Motor neuron (in vitro differentiated cells): Measurements from ENCODE around the gene CLEC3B. TPM values are rescaled to one million over a fixed set of nuclear protein-coding genes. Genes with fewer than 3 reads are reported as not detected.
"Not testable (repeated sequence)": the region's sequence is repeated elsewhere in the genome, so short reads cannot be mapped to it uniquely, and the experiment has no call there.

Source experiments
- ATAC-seq, 8 experiments: fragments of 200-7000 bp; cut with Tn5 transposase; replicated peaks in 6 of 8; 2 replicates each; pipeline ENCODE4 v1.8.0; 2021; ENCODE audit warnings: mild to moderate bottlenecking in 8 of 8, moderate library complexity in 8 of 8
- H3K27ac ChIP-seq, 2 donors: fragments of 250-450 bp; sonication (Bioruptor Pico); 2 replicates each; pipeline ENCODE4 v1.9.0; 2021; ENCODE audit warnings: antibody characterized with exemption in 2 of 2, mild to moderate bottlenecking in 2 of 2, moderate library complexity in 1 of 2
- H3K4me1 ChIP-seq, 2 donors: fragments of 250-450 bp; sonication (Bioruptor Pico); replicated peaks in 1 of 2; 2 replicates each; pipeline ENCODE4 v1.6.1; 2021; ENCODE audit warnings: antibody characterized with exemption in 2 of 2, mild to moderate bottlenecking in 2 of 2, moderate library complexity in 1 of 2
- H3K4me3 ChIP-seq, 5 donors: fragments of 250-450 bp; sonication (Bioruptor Pico); 2 replicates each; pipeline ENCODE4 v1.9.0; 2021; ENCODE audit warnings: antibody characterized with exemption in 5 of 5, mild to moderate bottlenecking in 5 of 5, moderate library complexity in 4 of 5
- WGBS, 10 experiments: fragments of 450-650 bp; shearing (Covaris generic); methylation state at CpG; one replicate each; pipeline ENCODE4 v1.0.0; 2022; 5-methylcytosine and 5-hydroxymethylcytosine counted together
- in situ Hi-C, 9 experiments: fragments of 400-800 bp; cut with MboI; loops; one replicate each; pipeline ENCODE4 v1.15.0; 2021; ENCODE audit warnings: low sequenced_read_pairs in 9 of 9, low pct_unique_long_range_greater_than_20kb in 2 of 9; ENCODE audit not compliant: unreplicated experiment in 9 of 9
- total RNA-seq, 8 experiments: library from RNA; unstranded; fragments of 300-600 nt; gene quantifications; 2 replicates each; pipeline versions ENCODE4 v1.2.3 to v1.2.4, GENCODE V29; 2022

CLEC3B gene
- total RNA-seq, 8 experiments from 2014 or later = 0.33 to 107 (median 1.2) TPM; not detected in 2

GRCh38 chr3:45043728-45044299, 17.7 kb downstream of the CLEC3B start:
- H3K4me1 ChIP-seq = no peaks in the 10 kb centered on the region
- no peak for ATAC-seq
- 0 to 100% (median 60%) methylated on average over 1 to 2 of the region's 2 CpGs; no CpG with 5 or more reads in 1 of the 10 experiments for WGBS, 10 experiments
- no peak overlapping the region for H3K27ac ChIP-seq
- H3K4me3 ChIP-seq = no peak overlapping the region
- in situ Hi-C loops = loop anchor here in 7 of 9 experiments (5.0 to 25.0 kb wide), 9 partner anchors 168 to 1043 kb away; partner anchors contain the start of gene CXCR6 (in 1 of the 7)

GRCh38 chr3:45048244-45048643, 22.1 kb downstream of the CLEC3B start:
- ATAC-seq = peak in 2 of 8 experiments; percentile 23 to 68
- Histone ChIP-seq H3K4me3 (no peak overlapping the region), H3K4me1 (no peaks in the 10 kb centered on the region), H3K27ac (no peak overlapping the region)
- 40 to 83% (median 68%) methylated on average over 1 to 4 of the region's 4 CpGs; no CpG with 5 or more reads in 5 of the 10 experiments for WGBS, 10 experiments
- in situ Hi-C loops = loop anchor here in 7 of 9 experiments (10.0 to 25.0 kb wide), 8 partner anchors 164 to 1039 kb away; partner anchors contain the start of gene CXCR6 (in 1 of the 7)

- no peak for ATAC-seq
- no peak overlapping the region for H3K27ac ChIP-seq
- no peaks in the 10 kb centered on the region for H3K4me1 ChIP-seq
- H3K4me3 ChIP-seq = no peak overlapping the region
- 58 to 95% (median 81%) methylated on average over 1 to 4 of the region's 4 CpGs; no CpG with 5 or more reads in 2 of the 10 experiments for WGBS, 10 experiments
- in situ Hi-C loops = loop anchor here in 7 of 9 experiments (10.0 to 25.0 kb wide), 8 partner anchors 162 to 1037 kb away; partner anchors contain the start of gene CXCR6 (in 1 of the 7)
Measured at GRCh38 chr3:45049807-45050206, 23.7 kb downstream of the CLEC3B start.

DNA sequence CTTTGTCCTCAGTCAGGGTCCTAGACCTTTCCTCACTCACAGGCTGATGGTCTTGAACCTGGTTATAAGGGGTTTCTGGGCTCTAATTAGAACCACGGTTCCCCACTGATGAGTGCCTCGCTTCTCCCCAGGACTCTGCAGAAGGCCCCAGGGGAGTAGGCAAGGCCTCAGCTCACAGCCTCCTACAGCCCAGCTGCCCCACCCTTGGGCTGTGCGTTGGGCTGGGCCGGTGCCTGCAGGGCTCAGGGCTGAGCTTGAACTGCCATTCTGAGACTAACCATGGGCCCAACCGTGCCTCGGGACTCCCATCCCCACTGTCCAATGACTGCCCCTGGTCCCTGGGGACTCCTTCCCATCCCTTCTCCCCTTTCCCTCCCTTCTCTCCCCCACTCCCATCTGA, 25.6 kb downstream of the CLEC3B start:
- Histone ChIP-seq H3K4me1 (no peaks in the 10 kb centered on the region), H3K4me3 (no peak overlapping the region), H3K27ac (no peak overlapping the region)
- in situ Hi-C loops = no loop called here
- 80 to 100% (median 100%) methylated on average over 1 to 2 of the region's 6 CpGs; no CpG with 5 or more reads in 7 of the 10 experiments for WGBS, 10 experiments
- peak in 2 of 8 experiments; percentile 39 to 76 for ATAC-seq

GRCh38 chr3:45053805-45054195, 27.7 kb downstream of the CLEC3B start:
- H3K4me1 ChIP-seq, in situ Hi-C loops, H3K4me3 ChIP-seq, H3K27ac ChIP-seq, ATAC-seq: not testable (repeated sequence)
- 40 to 88% (median 65%) methylated on average over 1 of the region's 1 CpG; no CpG with 5 or more reads in 6 of the 10 experiments for WGBS, 10 experiments

DNA sequence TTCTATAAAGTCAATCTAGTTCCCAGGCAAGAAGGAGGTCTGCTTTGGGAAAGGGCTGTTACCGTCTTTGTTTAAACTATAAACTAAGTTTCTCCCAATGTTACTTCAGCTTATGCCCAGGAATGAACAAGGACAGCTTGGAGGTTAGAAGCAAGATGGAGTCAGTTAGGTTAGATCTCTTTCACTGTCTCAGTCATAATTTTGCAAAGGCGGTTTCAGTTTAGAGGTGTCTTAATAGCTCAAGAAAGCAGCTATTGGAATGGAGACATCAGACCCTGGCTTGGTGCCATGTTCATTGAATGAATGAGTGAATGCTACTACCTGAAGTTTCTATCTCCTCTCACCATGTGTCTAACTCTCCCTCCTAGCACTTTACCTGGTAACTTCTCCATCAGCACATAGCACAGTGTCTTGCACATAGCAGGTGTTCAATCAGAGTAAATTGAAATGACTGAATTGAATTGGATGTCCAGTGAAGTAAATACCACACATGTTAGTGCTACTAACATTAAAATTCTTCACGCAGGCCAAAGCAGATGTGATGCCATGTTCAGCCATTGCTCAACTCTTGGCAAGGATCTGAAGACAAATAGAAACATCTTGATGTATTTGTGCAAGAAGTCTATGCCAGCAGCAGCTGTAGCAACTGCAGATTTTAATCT, 28.2 kb downstream of the CLEC3B start:
- in situ Hi-C loops = no loop called here
- H3K4me1 ChIP-seq = no peaks in the 10 kb centered on the region
- peak in 1 of 8 experiments; percentile 13 for ATAC-seq

GRCh38 chr3:45055032-45055410, 28.9 kb downstream of the CLEC3B start:
- Histone ChIP-seq H3K27ac (no peak overlapping the region), H3K4me3 (no peak overlapping the region), H3K4me1 (no peaks in the 10 kb centered on the region)
- peak in 3 of 8 experiments; percentile 10 to 25 (median 17) for ATAC-seq
- in situ Hi-C loops = no loop called here
- 29 to 83% (median 51%) methylated on average over 1 to 2 of the region's 2 CpGs; no CpG with 5 or more reads in 1 of the 10 experiments for WGBS, 10 experiments

More for the DNA sequence above, 28.2 kb downstream of the CLEC3B start:
- H3K27ac ChIP-seq = no peak overlapping the region
- no peak overlapping the region for H3K4me3 ChIP-seq
- WGBS, 10 experiments = 13 to 100% (median 85%) methylated on average over 1 to 3 of the region's 3 CpGs; no CpG with 5 or more reads in 1 of the 10 experiments

DNA sequence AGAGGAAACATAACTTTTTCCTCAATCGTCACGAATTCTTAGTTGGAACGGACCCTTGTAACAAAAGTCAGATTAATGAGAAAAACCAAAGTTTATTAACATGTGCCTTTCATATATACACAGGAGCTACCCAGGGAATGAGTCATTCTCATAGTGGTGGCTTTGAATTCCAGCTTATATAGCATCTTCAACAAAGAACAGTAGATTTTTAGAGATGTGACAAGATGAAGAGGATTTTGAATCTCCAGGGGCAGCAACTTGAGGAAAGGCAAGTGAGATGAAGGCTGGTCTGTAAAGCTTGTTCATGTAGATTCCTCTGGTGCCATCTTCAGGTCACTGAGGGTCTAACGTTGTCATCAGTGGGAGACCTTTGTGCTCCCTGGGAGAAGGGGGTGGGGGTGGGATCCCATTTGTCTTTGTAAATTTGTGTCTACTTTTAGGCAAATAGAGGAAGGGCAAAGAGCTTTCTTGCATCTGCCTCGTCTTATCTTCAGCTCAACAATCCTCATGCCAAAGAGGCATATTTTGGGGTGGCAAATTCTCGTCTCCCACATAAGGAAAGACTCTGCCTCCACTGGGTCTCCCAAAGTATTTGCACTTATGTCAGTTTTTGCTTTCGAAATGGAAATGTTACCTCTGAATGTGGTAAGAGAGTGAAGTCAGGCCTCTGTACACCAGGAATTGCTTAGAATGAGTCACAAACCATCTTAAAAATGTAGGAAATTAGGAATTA, 29.5 kb downstream of the CLEC3B start:
- WGBS, 10 experiments = 14 to 98% (median 75%) methylated on average over 4 to 7 of the region's 7 CpGs
- in situ Hi-C loops = no loop called here
- no peak overlapping the region for H3K4me3 ChIP-seq
- H3K27ac ChIP-seq = no peak overlapping the region
- ATAC-seq = peak in 6 of 8 experiments; percentile 9 to 69 (median 42)
- no peaks in the 10 kb centered on the region for H3K4me1 ChIP-seq

GRCh38 chr3:45056608-45057301, 30.7 kb downstream of the CLEC3B start:
- Histone ChIP-seq H3K4me3 (no peak overlapping the region), H3K4me1 (no peaks in the 10 kb centered on the region), H3K27ac (no peak overlapping the region)
- 66 to 100% (median 86%) methylated on average over 1 to 4 of the region's 5 CpGs; no CpG with 5 or more reads in 2 of the 10 experiments for WGBS, 10 experiments
- in situ Hi-C loops = no loop called here
- ATAC-seq = peak in 5 of 8 experiments; percentile 36 to 71 (median 65)

DNA sequence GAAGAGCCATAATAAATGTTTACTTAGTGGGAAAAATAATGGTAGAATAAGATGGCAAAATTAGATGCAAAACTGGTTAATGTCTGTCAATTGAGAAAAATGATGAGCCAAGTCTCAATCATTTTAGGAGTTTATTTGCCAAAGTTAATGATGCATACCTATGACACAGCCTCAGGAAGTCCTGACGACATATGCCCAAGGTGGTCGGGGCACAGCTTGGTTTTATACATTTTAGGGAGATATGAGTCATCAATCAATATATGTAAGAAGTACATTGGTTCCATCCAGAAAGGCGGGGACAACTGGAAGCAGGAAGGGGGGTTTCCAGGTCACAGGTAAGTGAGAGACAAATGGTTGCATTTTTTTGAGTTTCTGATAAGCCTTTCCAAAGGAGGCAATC, 31.5 kb downstream of the CLEC3B start:
- H3K27ac ChIP-seq = no peak overlapping the region
- in situ Hi-C loops = no loop called here
- no peak overlapping the region for H3K4me3 ChIP-seq
- no peaks in the 10 kb centered on the region for H3K4me1 ChIP-seq
- 36 to 100% (median 87%) methylated on average over 1 to 3 of the region's 3 CpGs; no CpG with 5 or more reads in 1 of the 10 experiments for WGBS, 10 experiments
- no peak for ATAC-seq

DNA sequence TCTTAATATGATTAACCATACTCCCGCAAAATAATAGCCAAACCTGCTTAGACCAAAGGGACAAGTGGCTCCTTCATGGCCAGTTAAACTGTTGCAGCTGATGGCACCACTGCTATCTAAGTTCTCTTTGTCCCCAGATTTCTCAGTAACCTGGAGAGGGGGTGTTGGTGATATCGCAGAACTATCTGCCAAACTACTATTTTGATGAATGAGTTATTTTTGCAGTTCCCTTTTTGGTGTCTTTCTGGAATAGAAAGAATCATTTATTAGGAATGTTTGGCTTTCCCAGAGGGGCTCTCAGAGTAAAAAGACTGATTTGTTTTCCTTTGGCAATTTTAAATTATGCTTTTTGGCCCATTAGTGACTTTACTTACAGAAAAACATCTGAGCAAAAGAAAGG, 33.0 kb downstream of the CLEC3B start:
- Histone ChIP-seq H3K4me1 (no peaks in the 10 kb centered on the region), H3K27ac (no peak overlapping the region), H3K4me3 (no peak overlapping the region)
- 85 to 100% (median 100%) methylated on average over 1 to 2 of the region's 2 CpGs for WGBS, 10 experiments
- ATAC-seq = no peak
- in situ Hi-C loops = no loop called here

GRCh38 chr3:45060165-45060892, 34.2 kb downstream of the CLEC3B start:
- no peaks in the 10 kb centered on the region for H3K4me1 ChIP-seq
- in situ Hi-C loops = no loop called here
- no peak overlapping the region for H3K4me3 ChIP-seq
- WGBS, 10 experiments = 0 to 91% (median 18%) methylated on average over 1 to 4 of the region's 4 CpGs; no CpG with 5 or more reads in 1 of the 10 experiments
- no peak overlapping the region for H3K27ac ChIP-seq
- ATAC-seq = peak in 1 of 8 experiments; percentile 24
